ENCODE measurements around the gene MALT1. TPM values are rescaled to one million over a fixed set of nuclear protein-coding genes. Genes with fewer than 3 reads are reported as not detected.
A peak's percentile ranks its signal among the peaks of the same experiment; 100 is the strongest.

The MALT1 gene
- total and polyA plus RNA-seq, 2 donors (not counting 1 experiment from before 2014, with no cell fraction given) = 42.4 to 81.2 TPM

GRCh38 chr18:58639237-58639636 lies 32.0 kb upstream of the MALT1 start:
- no CpG with 5 or more reads among the region's 2 CpGs for WGBS (ENCODE audit: insufficient coverage)

More at GRCh38 chr18:58639237-58639636, 32.0 kb upstream of the MALT1 start:
- Mint-ChIP-seq H3K4me1 (peaks cover 25% of the 10 kb centered on the region), H3K4me3 (no peak overlapping the region), H3K9me3 (ENCODE audit: insufficient read depth) (no peaks in the 10 kb centered on the region), H3K27ac (peak overlapping the region; percentile 42), H3K27me3 (no peaks in the 10 kb centered on the region)
- TF ChIP-seq CTCF (IDR thresholded peaks at IDR 0.05) = no peak
- no peak for TF ChIP-seq EZH2 (IDR thresholded peaks at IDR 0.05; ENCODE audit: borderline replicate concordance, insufficient read depth, low read depth, low read length, poor library complexity, severe bottlenecking)
- ATAC-seq (ENCODE audit: low read depth) (no peak), DNase-seq (no peak)
- no peaks in the 10 kb centered on the region for H3K27me3 ChIP-seq (replicated peaks in 1 of 4; ENCODE audit: control extremely low read depth in 1 of 4, control insufficient read depth in 3 of 4, insufficient read depth in 4 of 4, low read length in 3 of 4)
- H3K27ac ChIP-seq (ENCODE audit: low read length in 2 of 2) = no peak overlapping the region
- H3K9ac ChIP-seq (ENCODE audit: low read length) = no peak overlapping the region
- no peaks in the 10 kb centered on the region for H3K36me3 ChIP-seq (replicated peaks in 1 of 2; ENCODE audit: control extremely low read depth in 1 of 2, control insufficient read depth in 1 of 2, extremely low read depth in 1 of 2, insufficient read depth in 2 of 2, low read length in 1 of 2)
- intact Hi-C loops (cut with micrococcal nuclease) = loop anchor here (5.0 to 10.0 kb wide), 2 partner anchors 38 to 54 kb away; no protein-coding TSS in a partner anchor
- H4K20me1 ChIP-seq (ENCODE audit: control insufficient read depth, insufficient read depth, low read length, poor library complexity, severe bottlenecking) = no peaks in the 10 kb centered on the region
- ChIA-PET POLR2A (no interaction called here), CTCF (interaction anchor here (1.1 kb wide), 1 partner anchor 18 kb away, joined by 3 read pairs; no protein-coding TSS in a partner anchor)
- peaks cover 0 to 8% (median 0%) of the 10 kb centered on the region in 3 donors for H3K9me3 ChIP-seq (ENCODE audit: control extremely low read depth in 1 of 3, control insufficient read depth in 2 of 3, insufficient read depth in 1 of 3, low read length in 2 of 3)
- H3K79me2 ChIP-seq (ENCODE audit: control insufficient read depth, insufficient read depth, low read length) = no peaks in the 10 kb centered on the region
- H3K4me3 ChIP-seq (ENCODE audit: control extremely low read depth in 1 of 5, extremely low read depth in 1 of 5, insufficient read depth in 1 of 5, low read depth in 2 of 5, low read length in 4 of 5) = no peak overlapping the region
- H3K4me2 ChIP-seq (replicated peaks; ENCODE audit: low read depth, low read length, poor library complexity, severe bottlenecking) = peak overlapping the region; percentile 46
- peaks cover 36% of the 10 kb centered on the region in 2 donors for H3K4me1 ChIP-seq (ENCODE audit: control insufficient read depth in 2 of 2, insufficient read depth in 2 of 2, low read length in 2 of 2)
- no peak overlapping the region for H2AFZ ChIP-seq (ENCODE audit: insufficient read depth, low read depth, low read length, poor library complexity, severe bottlenecking)

All from B cell (primary cell).